Caco-2 (cell line): ENCODE results near the gene OXCT1. TPM values are rescaled to one million over a fixed set of nuclear protein-coding genes. Genes with fewer than 3 reads are reported as not detected.
A peak's percentile ranks its signal among the peaks of the same experiment; 100 is the strongest.

Experiments used
- BruUV-seq: library from RNA; stranded (reverse); fragments of 400-500 nt; replicated peaks from 2 replicates; lab custom pipeline; 2021; lab: Mats Ljungman, UMichigan
- CTCF ChIA-PET: fragments of 300-600 bp; sonication (Branson Sonifier 250); formaldehyde crosslinking; loops from one replicate; lab custom pipeline; 2022; ENCODE audit warnings: antibody characterized with exemption; lab: Charles Lee
- POLR2A ChIA-PET: fragments of 300-600 bp; sonication (Branson Sonifier 250); formaldehyde crosslinking; loops from one replicate; lab custom pipeline; 2022; ENCODE audit warnings: antibody characterized with exemption; lab: Charles Lee
- DNase-seq, 2 experiments: peaks; one replicate each; pipeline versions ENCODE4 v3.0.0 to v3.0.0-alpha.2; 2020 to 2022
- H3K27me3 ChIP-seq: replicated peaks from 2 replicates; pipeline ENCODE4 v1.6.0; 2011; ENCODE audit warnings: low read length; ENCODE audit not compliant: control insufficient read depth, insufficient read depth
- H3K36me3 ChIP-seq: 2 replicates; pipeline ENCODE4 v1.5.1; 2011; ENCODE audit warnings: low read length; ENCODE audit not compliant: control insufficient read depth, insufficient read depth
- H3K4me1 ChIP-seq: fragments of 250-450 bp; sonication (Bioruptor Pico); 2 replicates; pipeline ENCODE4 v1.5.1; 2020; ENCODE audit warnings: mild to moderate bottlenecking
- H3K4me3 ChIP-seq: 2 replicates; pipeline ENCODE4 v1.5.1; 2011; ENCODE audit warnings: low read depth, mild to moderate bottlenecking, control low read depth, low read length
- H3K9me3 ChIP-seq: fragments of 250-450 bp; sonication (Bioruptor Pico); 2 replicates; pipeline ENCODE4 v1.5.1; 2020; ENCODE audit warnings: mild to moderate bottlenecking, moderate library complexity
- H3K27ac Mint-ChIP-seq: one replicate; pipeline ENCODE4 v1.8.0; 2022; ENCODE audit warnings: mixed read lengths; ENCODE audit not compliant: unreplicated experiment
- H3K27me3 Mint-ChIP-seq: one replicate; pipeline ENCODE4 v1.8.0; 2022; ENCODE audit warnings: mixed read lengths; ENCODE audit not compliant: insufficient read depth, unreplicated experiment
- H3K36me3 Mint-ChIP-seq: one replicate; pipeline ENCODE4 v1.8.0; 2022; ENCODE audit warnings: mild to moderate bottlenecking, mixed read lengths; ENCODE audit not compliant: insufficient read depth, unreplicated experiment
- H3K4me1 Mint-ChIP-seq: one replicate; pipeline ENCODE4 v1.8.0; 2022; ENCODE audit warnings: low read depth, mixed read lengths; ENCODE audit not compliant: unreplicated experiment
- H3K4me3 Mint-ChIP-seq: one replicate; pipeline ENCODE4 v1.8.0; 2022; ENCODE audit warnings: mild to moderate bottlenecking, moderate library complexity, mixed read lengths; ENCODE audit not compliant: unreplicated experiment
- H3K9me3 Mint-ChIP-seq: one replicate; pipeline ENCODE4 v1.8.0; 2022; ENCODE audit warnings: mixed read lengths; ENCODE audit not compliant: unreplicated experiment
- intact Hi-C: fragments of 100-400 bp; cut with micrococcal nuclease; formaldehyde crosslinking; loops from one replicate; pipeline ENCODE4 v1.10.0; 2022; ENCODE audit not compliant: unreplicated experiment
- total RNA-seq: library from RNA; stranded (reverse); gene quantifications from 2 replicates; pipeline ENCODE4 v1.2.3, GENCODE V29; 2022
- TF ChIP-seq, protein P1 (sequence below), 2 experiments: fragments of 200-600 bp in 1 of 2; IDR thresholded peaks; 1 replicate in 1 of 2; 2 replicates in 1 of 2; pipeline versions ENCODE4 v1.5.1 to v1.8.0; 2011 to 2022; ENCODE audit warnings: antibody characterized with exemption in 1 of 2, control low read depth in 1 of 2, inconsistent platforms in 1 of 2, low read depth in 1 of 2, low read length in 1 of 2, mild to moderate bottlenecking in 1 of 2, moderate library complexity in 1 of 2; ENCODE audit not compliant: insufficient read depth in 1 of 2, severe bottlenecking in 1 of 2, unreplicated experiment in 1 of 2

The OXCT1 gene
- total RNA-seq, 1 experiment from 2014 or later = 22.5 TPM

- Mint-ChIP-seq H3K4me3 (no peak overlapping the region), H3K27ac (no peak overlapping the region), H3K9me3 (no peaks in the 10 kb centered on the region), H3K4me1 (no peaks in the 10 kb centered on the region), H3K27me3 (no peaks in the 10 kb centered on the region), H3K36me3 (no peaks in the 10 kb centered on the region)
- TF ChIP-seq, protein P1, sequence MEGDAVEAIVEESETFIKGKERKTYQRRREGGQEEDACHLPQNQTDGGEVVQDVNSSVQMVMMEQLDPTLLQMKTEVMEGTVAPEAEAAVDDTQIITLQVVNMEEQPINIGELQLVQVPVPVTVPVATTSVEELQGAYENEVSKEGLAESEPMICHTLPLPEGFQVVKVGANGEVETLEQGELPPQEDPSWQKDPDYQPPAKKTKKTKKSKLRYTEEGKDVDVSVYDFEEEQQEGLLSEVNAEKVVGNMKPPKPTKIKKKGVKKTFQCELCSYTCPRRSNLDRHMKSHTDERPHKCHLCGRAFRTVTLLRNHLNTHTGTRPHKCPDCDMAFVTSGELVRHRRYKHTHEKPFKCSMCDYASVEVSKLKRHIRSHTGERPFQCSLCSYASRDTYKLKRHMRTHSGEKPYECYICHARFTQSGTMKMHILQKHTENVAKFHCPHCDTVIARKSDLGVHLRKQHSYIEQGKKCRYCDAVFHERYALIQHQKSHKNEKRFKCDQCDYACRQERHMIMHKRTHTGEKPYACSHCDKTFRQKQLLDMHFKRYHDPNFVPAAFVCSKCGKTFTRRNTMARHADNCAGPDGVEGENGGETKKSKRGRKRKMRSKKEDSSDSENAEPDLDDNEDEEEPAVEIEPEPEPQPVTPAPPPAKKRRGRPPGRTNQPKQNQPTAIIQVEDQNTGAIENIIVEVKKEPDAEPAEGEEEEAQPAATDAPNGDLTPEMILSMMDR (IDR thresholded peaks at IDR 0.05; ENCODE audit: insufficient read depth in 1 of 2, low read depth in 1 of 2, low read length in 1 of 2, severe bottlenecking in 1 of 2, unreplicated experiment in 1 of 2) = peak in 1 of 2 experiments; percentile 40
- no peak overlapping the region for H3K4me3 ChIP-seq
- H3K27me3 ChIP-seq = no peaks in the 10 kb centered on the region
- CTCF ChIA-PET = no interaction called here
- H3K36me3 ChIP-seq = no peaks in the 10 kb centered on the region
- intact Hi-C loops = loop anchor here (1.0 kb wide), 1 partner anchor 88 kb away; no protein-coding TSS in a partner anchor
- POLR2A ChIA-PET = no interaction called here
- no TSS peak for BruUV-seq
- no peaks in the 10 kb centered on the region for H3K9me3 ChIP-seq
- DNase-seq = no peak
- no peaks in the 10 kb centered on the region for H3K4me1 ChIP-seq
These were observed 115.4 kb downstream of the OXCT1 start for GRCh38 chr5:41754857-41755256.

DNA sequence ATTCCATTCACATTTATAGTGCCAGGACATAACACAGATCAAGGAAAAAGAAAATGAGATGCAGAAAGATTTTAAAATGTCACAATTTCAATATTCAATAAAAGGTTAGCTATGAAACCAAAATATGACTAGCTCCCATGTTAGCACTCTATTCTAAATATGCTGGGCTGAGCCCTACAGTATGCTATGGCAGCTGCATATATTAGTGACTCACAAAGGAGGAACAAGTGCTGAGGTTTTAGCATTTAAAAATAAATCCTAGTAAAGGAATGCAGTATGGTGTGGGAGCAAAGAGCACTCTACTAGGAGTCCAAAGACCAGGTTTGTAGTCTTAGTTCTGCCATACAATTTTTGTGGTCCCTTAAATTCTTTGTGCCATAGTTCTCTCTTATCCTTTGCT, 118.4 kb downstream of the OXCT1 start:
- Histone ChIP-seq H3K9me3 (no peaks in the 10 kb centered on the region), H3K4me3 (no peak overlapping the region), H3K36me3 (no peaks in the 10 kb centered on the region), H3K27me3 (no peaks in the 10 kb centered on the region), H3K4me1 (no peaks in the 10 kb centered on the region)
- Mint-ChIP-seq H3K4me1 (no peaks in the 10 kb centered on the region), H3K4me3 (no peak overlapping the region), H3K36me3 (no peaks in the 10 kb centered on the region), H3K27me3 (no peaks in the 10 kb centered on the region), H3K27ac (no peak overlapping the region), H3K9me3 (no peaks in the 10 kb centered on the region)
- BruUV-seq = no TSS peak
- ChIA-PET CTCF (no interaction called here), POLR2A (no interaction called here)
- DNase-seq = no peak
- TF ChIP-seq, protein P1 (IDR thresholded peaks at IDR 0.05; ENCODE audit: insufficient read depth in 1 of 2, low read depth in 1 of 2, low read length in 1 of 2, severe bottlenecking in 1 of 2, unreplicated experiment in 1 of 2) = no peak
- intact Hi-C loops = no loop called here

- ChIA-PET CTCF (no interaction called here), POLR2A (no interaction called here)
- no TSS peak for BruUV-seq
- H3K4me1 Mint-ChIP-seq = no peaks in the 10 kb centered on the region
- TF ChIP-seq, protein P1 (IDR thresholded peaks at IDR 0.05; ENCODE audit: insufficient read depth in 1 of 2, low read depth in 1 of 2, low read length in 1 of 2, severe bottlenecking in 1 of 2, unreplicated experiment in 1 of 2) = no peak
- H3K4me3 ChIP-seq = no peak overlapping the region
- H3K27ac Mint-ChIP-seq = no peak overlapping the region
- no peak for DNase-seq
- no peaks in the 10 kb centered on the region for H3K4me1 ChIP-seq
- no peak overlapping the region for H3K4me3 Mint-ChIP-seq
- H3K36me3 Mint-ChIP-seq = no peaks in the 10 kb centered on the region
- no peaks in the 10 kb centered on the region for H3K9me3 ChIP-seq
- no peaks in the 10 kb centered on the region for H3K36me3 ChIP-seq
- no peaks in the 10 kb centered on the region for H3K27me3 Mint-ChIP-seq
- intact Hi-C loops = no loop called here
- no peaks in the 10 kb centered on the region for H3K9me3 Mint-ChIP-seq
- H3K27me3 ChIP-seq = no peaks in the 10 kb centered on the region
These were observed 121.6 kb downstream of the OXCT1 start for GRCh38 chr5:41748631-41749030.
